ENCODE data around the gene PDILT. TPM values are rescaled to one million over a fixed set of nuclear protein-coding genes. Genes with fewer than 3 reads are reported as not detected.
A peak's percentile ranks its signal among the peaks of the same experiment; 100 is the strongest.

Gene PDILT
- total and polyA plus RNA-seq, 9 of the 15 experiments (the other 6 are each of a cell fraction or from before 2014, with no cell fraction given), result not detected

GRCh38 chr16:20398603-20399002 lies 5.9 kb downstream of the PDILT start:
- no peak for FAIRE-seq
- POLR2A ChIA-PET, result interaction anchor here (0.8 kb wide), 1 partner anchor 67 kb away, joined by 3 read pairs; no protein-coding TSS in a partner anchor
- intact Hi-C loops (cut with micrococcal nuclease) (no loop called here), in situ Hi-C loops (cut with MboI) (no loop called here)
- H3K36me3 ChIP-seq (ENCODE audit: control insufficient read depth, insufficient read depth, low read length), result no peaks in the 10 kb centered on the region
- no peaks in the 10 kb centered on the region for H3K9me1 ChIP-seq (ENCODE audit: control insufficient read depth, insufficient read depth, low read length)
- no peak for DNase-seq (ENCODE audit: extremely low read depth in 1 of 4, low spot score in 3 of 4)
- no peaks in the 10 kb centered on the region for H3K9me3 ChIP-seq (replicated peaks; ENCODE audit: control insufficient read depth, insufficient read depth, low read depth, low read length)
- H3K79me2 ChIP-seq (ENCODE audit: control insufficient read depth, insufficient read depth, low read length), result no peaks in the 10 kb centered on the region
- peaks cover 0 to 27% of the 10 kb centered on the region in 2 experiments; a peak in 3 of 5 replicates for H3K27me3 ChIP-seq (ENCODE audit: control insufficient read depth in 2 of 2, insufficient read depth in 2 of 2, low read length in 2 of 2)
- CTCF ChIA-PET (ENCODE audit: low intra/inter-chr PET ratio), result no interaction called here
- H3K4me2 ChIP-seq (ENCODE audit: insufficient read depth, low read length), result no peak overlapping the region
- ATAC-seq, result no peak
- no peak overlapping the region for H2AFZ ChIP-seq (ENCODE audit: low read depth, low read length)
- peaks cover 4% of the 10 kb centered on the region; the same call in 1 of the 2 replicates for H4K20me1 ChIP-seq (replicated peaks; ENCODE audit: control insufficient read depth, insufficient read depth, low read length)
- WGBS (ENCODE audit: insufficient coverage, low coverage, missing lambda C conversion rate), result 0% methylated on average over 3 of the region's 3 CpGs
- H3K4me3 ChIP-seq, result no peak overlapping the region
- TF ChIP-seq RBM25 (IDR thresholded peaks at IDR 0.05; ENCODE audit: low read depth, low read length, severe bottlenecking) (peak; percentile 85), GATA2 (CRISPR knock-in tag; IDR thresholded peaks at IDR 0.05) (no peak), KDM1A (IDR thresholded peaks at IDR 0.05) (0 out of 4 replicates have a peak, but pooled peaks of 1 of the 2 experiments have one; percentile 8), ZNF696 (CRISPR knock-in tag; conservative IDR thresholded peaks at IDR 0.05) (no peak)
- no peaks in the 10 kb centered on the region for H3K4me1 ChIP-seq (replicated peaks in 1 of 2; ENCODE audit: control insufficient read depth in 2 of 2, insufficient read depth in 2 of 2, low read length in 2 of 2)
- H3K27ac ChIP-seq (ENCODE audit: extremely low read depth, low read depth, low read length), result no peak overlapping the region
- no TSS peak for BruUV-seq (replicated peaks)
- no peak overlapping the region for H3K9ac ChIP-seq (ENCODE audit: insufficient read depth in 1 of 2, low read depth in 2 of 2, low read length in 2 of 2)

- CTCF ChIA-PET (ENCODE audit: low intra/inter-chr PET ratio), result no interaction called here
- H3K4me1 ChIP-seq (replicated peaks in 1 of 2; ENCODE audit: control insufficient read depth in 2 of 2, insufficient read depth in 2 of 2, low read length in 2 of 2), result no peaks in the 10 kb centered on the region
- POLR2A ChIA-PET, result interaction anchor here (0.8 kb wide), 1 partner anchor 66 kb away, joined by 3 read pairs; no protein-coding TSS in a partner anchor
- intact Hi-C loops (cut with micrococcal nuclease) (no loop called here), in situ Hi-C loops (cut with MboI) (no loop called here)
- TF ChIP-seq NRF1 (conservative IDR thresholded peaks at IDR 0.05 in 1 of 2, IDR thresholded peaks at IDR 0.05 in 1 of 2) (no peak), FOXP1 (CRISPR knock-in tag; IDR thresholded peaks at IDR 0.05) (no peak), ATF6 (CRISPR knock-in tag; IDR thresholded peaks at IDR 0.05) (no peak), BMI1 (IDR thresholded peaks at IDR 0.05; ENCODE audit: low read length) (no peak), ATF4 (CRISPR knock-in tag; IDR thresholded peaks at IDR 0.05) (no peak), CXXC5 (CRISPR knock-in tag; IDR thresholded peaks at IDR 0.05) (no peak), ZNF785 (CRISPR knock-in tag; IDR thresholded peaks at IDR 0.05) (no peak)
- no peaks in the 10 kb centered on the region for H3K79me2 ChIP-seq (ENCODE audit: control insufficient read depth, insufficient read depth, low read length)
- no peaks in the 10 kb centered on the region for H3K9me1 ChIP-seq (ENCODE audit: control insufficient read depth, insufficient read depth, low read length)
- WGBS (ENCODE audit: insufficient coverage, low coverage, missing lambda C conversion rate), result 0% methylated on average over 7 of the region's 7 CpGs
- DNase-seq (ENCODE audit: extremely low read depth in 1 of 4, low spot score in 3 of 4) (no peak), ATAC-seq (no peak), FAIRE-seq (no peak)
- no peak overlapping the region for H3K4me3 ChIP-seq
- BruUV-seq (replicated peaks), result no TSS peak
- peaks cover 0 to 22% of the 10 kb centered on the region in 2 experiments; a peak in 3 of 5 replicates for H3K27me3 ChIP-seq (ENCODE audit: control insufficient read depth in 2 of 2, insufficient read depth in 2 of 2, low read length in 2 of 2)
- no peak overlapping the region for H2AFZ ChIP-seq (ENCODE audit: low read depth, low read length)
- H4K20me1 ChIP-seq (replicated peaks; ENCODE audit: control insufficient read depth, insufficient read depth, low read length), result peaks cover 4% of the 10 kb centered on the region; the same call in 1 of the 2 replicates
- no peaks in the 10 kb centered on the region for H3K36me3 ChIP-seq (ENCODE audit: control insufficient read depth, insufficient read depth, low read length)
- H3K9me3 ChIP-seq (replicated peaks; ENCODE audit: control insufficient read depth, insufficient read depth, low read depth, low read length), result no peaks in the 10 kb centered on the region
- H3K27ac ChIP-seq (ENCODE audit: extremely low read depth, low read depth, low read length), result no peak overlapping the region
- no peak overlapping the region for H3K9ac ChIP-seq (ENCODE audit: insufficient read depth in 1 of 2, low read depth in 2 of 2, low read length in 2 of 2)
- H3K4me2 ChIP-seq (ENCODE audit: insufficient read depth, low read length), result no peak overlapping the region
Measured at GRCh38 chr16:20397468-20398074, 7.0 kb downstream of the PDILT start.
